Left ventricle myocardium inferior (tissue), 1 donor: ENCODE data around the gene CNTN4. TPM values are rescaled to one million over a fixed set of nuclear protein-coding genes. Genes with fewer than 3 reads are reported as not detected.

Experiments
- DNase-seq: peaks from one replicate; pipeline ENCODE4 v3.0.0-alpha.2; 2020
- H3K27ac ChIP-seq: fragments of 200-600 bp; replicated peaks from 2 replicates; pipeline ENCODE4 v1.8.0; 2021
- H3K27me3 ChIP-seq: fragments of 200-600 bp; 2 replicates; pipeline ENCODE4 v1.8.0; 2021; ENCODE audit warnings: low read depth
- H3K36me3 ChIP-seq: fragments of 200-600 bp; 2 replicates; pipeline ENCODE4 v1.8.0; 2021
- H3K4me1 ChIP-seq: fragments of 200-600 bp; 2 replicates; pipeline ENCODE4 v1.8.0; 2021
- H3K4me3 ChIP-seq: fragments of 200-600 bp; 2 replicates; pipeline ENCODE4 v1.8.0; 2021; ENCODE audit warnings: mild to moderate bottlenecking, moderate library complexity
- H3K9me3 ChIP-seq: fragments of 200-600 bp; replicated peaks from 2 replicates; pipeline ENCODE4 v1.8.0; 2021
- CTCF ChIP-seq: fragments of 200-600 bp; IDR thresholded peaks from 2 replicates; pipeline ENCODE4 v1.8.0; 2021; ENCODE audit warnings: antibody characterized with exemption, mild to moderate bottlenecking, borderline replicate concordance
- intact Hi-C: fragments of 100-400 bp; cut with micrococcal nuclease; formaldehyde crosslinking; loops from one replicate; pipeline ENCODE4 v1.11.0; 2022
- total RNA-seq: library from RNA; stranded (reverse); fragmentation: NEBNext Ultra II Directional; extraction: Animal tissue kit (Norgen Biotek cat#: 25700); gene quantifications from one replicate; pipeline ENCODE4 v1.2.1, GENCODE V29; 2021
- donor health status: DM: no; HTN: yes; CAD: no; lungs with severe emphysema.

CNTN4 gene
- total RNA-seq, 1 donor from 2014 or later, result 1.2 TPM

GRCh38 chr3:2484162-2485026 lies 385.7 kb downstream of the CNTN4 start:
- DNase-seq, result no peak
- Histone ChIP-seq H3K4me3 (no peak overlapping the region), H3K36me3 (no peaks in the 10 kb centered on the region), H3K4me1 (no peaks in the 10 kb centered on the region), H3K9me3 (peaks cover 11% of the 10 kb centered on the region), H3K27me3 (no peaks in the 10 kb centered on the region), H3K27ac (peak overlapping the region; percentile 34)
- intact Hi-C loops, result no loop called here
- TF ChIP-seq CTCF, result no peak

- TF ChIP-seq CTCF, result no peak
- Histone ChIP-seq H3K36me3 (no peaks in the 10 kb centered on the region), H3K27me3 (no peaks in the 10 kb centered on the region), H3K9me3 (peaks cover 5% of the 10 kb centered on the region), H3K4me1 (no peaks in the 10 kb centered on the region), H3K4me3 (no peak overlapping the region), H3K27ac (peak overlapping the region; percentile 34)
- intact Hi-C loops, result no loop called here
- DNase-seq, result no peak
Measured at GRCh38 chr3:2485027-2485375, 386.3 kb downstream of the CNTN4 start.

DNA sequence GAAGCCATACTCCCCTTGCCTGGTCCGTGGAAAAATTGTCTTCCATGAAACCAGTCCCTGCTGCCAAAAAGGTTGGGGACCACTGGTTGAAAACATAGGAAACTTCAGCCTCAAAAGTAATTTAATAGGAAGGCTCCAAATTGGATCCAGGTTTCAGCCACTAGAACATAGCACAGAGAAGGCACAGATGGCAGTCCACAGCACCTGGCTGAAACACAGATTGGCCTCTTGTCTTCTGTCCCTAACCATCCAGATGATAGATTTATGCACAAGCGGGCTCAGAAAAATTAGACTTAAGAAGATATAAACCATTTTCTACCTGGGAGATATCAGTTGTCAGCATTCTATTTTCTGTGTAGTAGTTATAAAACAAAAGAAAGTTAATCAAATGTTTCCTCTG lies 397.1 kb downstream of the CNTN4 start:
- intact Hi-C loops, result no loop called here
- no peak for TF ChIP-seq CTCF
- no peaks in the 10 kb centered on the region for H3K4me1 ChIP-seq
- no peaks in the 10 kb centered on the region for H3K36me3 ChIP-seq
- no peak for DNase-seq
- H3K27ac ChIP-seq, result no peak overlapping the region
- no peaks in the 10 kb centered on the region for H3K9me3 ChIP-seq
- H3K27me3 ChIP-seq, result no peaks in the 10 kb centered on the region
- H3K4me3 ChIP-seq, result no peak overlapping the region

DNA sequence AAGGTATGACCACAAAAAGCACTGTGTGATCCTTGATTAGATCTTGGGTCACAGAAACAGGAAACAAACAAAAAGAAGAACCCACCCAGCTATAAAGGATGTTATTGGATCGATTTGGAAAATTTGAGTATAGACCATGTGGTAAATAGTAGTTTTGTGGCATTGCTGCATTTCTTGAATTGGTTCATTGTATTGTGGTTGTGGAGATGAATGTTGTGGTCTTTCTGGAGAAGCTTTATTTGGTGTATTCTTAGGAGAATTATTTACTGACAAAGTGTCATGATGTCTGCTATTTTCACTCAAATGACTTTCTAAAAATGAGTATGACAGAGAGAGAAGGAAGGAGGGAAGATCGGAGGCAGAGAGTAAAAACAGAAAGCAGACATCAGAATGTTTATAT lies 406.2 kb downstream of the CNTN4 start:
- H3K27me3 ChIP-seq, result peaks cover 2% of the 10 kb centered on the region
- H3K36me3 ChIP-seq, result no peaks in the 10 kb centered on the region
- no peaks in the 10 kb centered on the region for H3K4me1 ChIP-seq
- intact Hi-C loops, result no loop called here
- no peak for TF ChIP-seq CTCF
- H3K27ac ChIP-seq, result no peak overlapping the region
- DNase-seq, result no peak
- no peak overlapping the region for H3K4me3 ChIP-seq
- no peaks in the 10 kb centered on the region for H3K9me3 ChIP-seq

DNA sequence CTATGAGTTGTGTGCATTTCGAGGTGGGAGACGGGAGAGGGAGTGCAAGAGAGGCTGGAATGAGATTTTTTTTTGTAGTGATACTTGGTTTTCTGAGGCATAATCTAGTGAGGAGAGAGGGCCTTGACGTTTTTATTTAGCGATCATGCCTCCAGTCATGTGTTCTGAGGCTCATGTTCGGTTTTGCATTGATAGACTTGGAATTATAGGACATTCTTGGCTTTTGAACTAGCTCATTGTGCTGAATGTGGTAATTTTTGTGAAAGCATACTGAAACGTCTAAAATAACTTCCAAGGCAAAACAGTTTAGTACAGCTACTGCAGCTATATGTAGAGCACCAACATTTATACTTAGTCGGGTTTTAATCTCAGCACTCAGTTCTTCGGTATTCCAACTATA lies 408.1 kb downstream of the CNTN4 start:
- intact Hi-C loops, result no loop called here
- no peak for TF ChIP-seq CTCF
- Histone ChIP-seq H3K9me3 (no peaks in the 10 kb centered on the region), H3K27ac (no peak overlapping the region), H3K4me3 (no peak overlapping the region), H3K4me1 (peaks cover 7% of the 10 kb centered on the region), H3K27me3 (peaks cover 19% of the 10 kb centered on the region), H3K36me3 (no peaks in the 10 kb centered on the region)
- DNase-seq, result no peak
